Stimulated activated CD4-positive, alpha-beta T cell treated with anti-CD3 and anti-CD28 coated beads, Interleukin-2, amount 100 ng/mL, for 48 hours (primary cell): ENCODE measurements around the gene SHROOM3.
"Not testable (repeated sequence)": the region's sequence is repeated elsewhere in the genome, so short reads cannot be mapped to it uniquely, and the experiment has no call there.

Experiments
- DNase-seq, 2 donors: peaks; one replicate each; pipeline ENCODE4 v3.0.0-alpha.2; 2020

The SHROOM3 gene

GRCh38 chr4:76447393-76447851 lies 12.4 kb downstream of the SHROOM3 start:
- DNase-seq: no peak

- DNase-seq: no peak
Observed at GRCh38 chr4:76448211-76448610, 13.2 kb downstream of the SHROOM3 start.

- DNase-seq: no peak
Observed at GRCh38 chr4:76449362-76449767, 14.3 kb downstream of the SHROOM3 start.

- no peak for DNase-seq
Observed at GRCh38 chr4:76449833-76450232, 14.8 kb downstream of the SHROOM3 start.

- no peak for DNase-seq
Observed at GRCh38 chr4:76453232-76453631, 18.2 kb downstream of the SHROOM3 start.

- not testable (repeated sequence) for DNase-seq
Observed at GRCh38 chr4:76454073-76454472, 19.0 kb downstream of the SHROOM3 start.

GRCh38 chr4:76457885-76458284 lies 22.9 kb downstream of the SHROOM3 start:
- DNase-seq: no peak

GRCh38 chr4:76458297-76458696 lies 23.3 kb downstream of the SHROOM3 start:
- no peak for DNase-seq

GRCh38 chr4:76458825-76459224 lies 23.8 kb downstream of the SHROOM3 start:
- no peak for DNase-seq

GRCh38 chr4:76459291-76459723 lies 24.3 kb downstream of the SHROOM3 start:
- no peak for DNase-seq

GRCh38 chr4:76463568-76463967 lies 28.5 kb downstream of the SHROOM3 start:
- no peak for DNase-seq

GRCh38 chr4:76470064-76470463 lies 35.0 kb downstream of the SHROOM3 start:
- DNase-seq: no peak

- no peak for DNase-seq
Observed at GRCh38 chr4:76470532-76470931, 35.5 kb downstream of the SHROOM3 start.

- no peak for DNase-seq
Observed at GRCh38 chr4:76476571-76476970, 41.5 kb downstream of the SHROOM3 start.

- no peak for DNase-seq
Observed at GRCh38 chr4:76484654-76485053, 49.6 kb downstream of the SHROOM3 start.

GRCh38 chr4:76485450-76485849 lies 50.4 kb downstream of the SHROOM3 start:
- DNase-seq: no peak

- no peak for DNase-seq
Observed at GRCh38 chr4:76486588-76487276, 51.7 kb downstream of the SHROOM3 start.

GRCh38 chr4:76487621-76488020 lies 52.6 kb downstream of the SHROOM3 start:
- no peak for DNase-seq

- DNase-seq: no peak
Observed at GRCh38 chr4:76488455-76488854, 53.4 kb downstream of the SHROOM3 start.

- DNase-seq: no peak
Observed at GRCh38 chr4:76488888-76489685, 54.1 kb downstream of the SHROOM3 start.

- no peak for DNase-seq
Observed at GRCh38 chr4:76489686-76490161, 54.7 kb downstream of the SHROOM3 start.

GRCh38 chr4:76492055-76492454 lies 57.0 kb downstream of the SHROOM3 start:
- no peak for DNase-seq

- no peak for DNase-seq
Observed at GRCh38 chr4:76494243-76494642, 59.2 kb downstream of the SHROOM3 start.
